GM23338 (cell line): ENCODE results near the gene FBLN2. TPM values are rescaled to one million over a fixed set of nuclear protein-coding genes. Genes with fewer than 3 reads are reported as not detected.

Experiments
- ATAC-seq: fragments of 200-7000 bp; cut with Tn5 transposase; 3 replicates; pipeline ENCODE4 v1.9.1; 2020
- DNase-seq: peaks from one replicate; pipeline ENCODE4 v3.0.0-alpha.2; 2015; ENCODE audit warnings: low spot score
- H2AFZ ChIP-seq: fragments of 200-600 bp; sonication (generic); 2 replicates; pipeline ENCODE4 v1.8.0; 2016; ENCODE audit warnings: antibody characterized with exemption, mild to moderate bottlenecking, moderate library complexity
- H3F3A ChIP-seq: fragments of 200-600 bp; sonication (generic); replicated peaks from 2 replicates; pipeline ENCODE4 v1.8.0; 2017; ENCODE audit warnings: antibody characterized with exemption, mixed run types, low read depth
- H3K27ac ChIP-seq: fragments of 200-600 bp; sonication (generic); 2 replicates; pipeline ENCODE4 v1.6.1; 2016; ENCODE audit warnings: low read depth
- H3K27me3 ChIP-seq: fragments of 200-600 bp; sonication (generic); 2 replicates; pipeline ENCODE4 v1.8.0; 2016; ENCODE audit warnings: mild to moderate bottlenecking, mixed run types, moderate library complexity; ENCODE audit not compliant: insufficient read depth
- H3K36me3 ChIP-seq: fragments of 200-600 bp; sonication (generic); 2 replicates; pipeline ENCODE4 v1.8.0; 2016; ENCODE audit warnings: mild to moderate bottlenecking; ENCODE audit not compliant: insufficient read depth
- H3K4me1 ChIP-seq: fragments of 200-600 bp; sonication (generic); 2 replicates; pipeline ENCODE4 v1.8.0; 2016; ENCODE audit warnings: mild to moderate bottlenecking, moderate library complexity; ENCODE audit not compliant: insufficient read depth
- H3K4me2 ChIP-seq: fragments of 200-600 bp; sonication (generic); 2 replicates; pipeline ENCODE4 v1.7.1; 2017; ENCODE audit warnings: mixed run types
- H3K4me3 ChIP-seq: fragments of 200-600 bp; sonication (generic); 2 replicates; pipeline ENCODE4 v1.6.1; 2016; ENCODE audit warnings: mixed run types
- H3K79me2 ChIP-seq: fragments of 200-600 bp; sonication (generic); replicated peaks from 2 replicates; pipeline ENCODE4 v1.8.0; 2017; ENCODE audit warnings: mild to moderate bottlenecking; ENCODE audit not compliant: insufficient read depth
- H3K9me2 ChIP-seq: fragments of 200-600 bp; sonication (generic); 2 replicates; pipeline ENCODE4 v1.8.0; 2017; ENCODE audit not compliant: insufficient read depth
- H4K20me1 ChIP-seq: fragments of 200-600 bp; sonication (generic); replicated peaks from 2 replicates; pipeline ENCODE4 v1.8.0; 2017; ENCODE audit warnings: mild to moderate bottlenecking; ENCODE audit not compliant: insufficient read depth
- H3K27ac Mint-ChIP-seq: 2 replicates; pipeline ENCODE4 v1.8.0; 2020; ENCODE audit warnings: inconsistent platforms, mild to moderate bottlenecking, moderate library complexity, mixed read lengths
- H3K27me3 Mint-ChIP-seq: 3 replicates; pipeline ENCODE4 v1.8.0; 2022; ENCODE audit warnings: low read depth, mild to moderate bottlenecking, moderate library complexity, mixed read lengths, inconsistent platforms; ENCODE audit not compliant: insufficient read depth, poor library complexity
- H3K36me3 Mint-ChIP-seq: 3 replicates; pipeline ENCODE4 v1.8.0; 2021; ENCODE audit warnings: low read depth, mild to moderate bottlenecking, inconsistent platforms, moderate library complexity, mixed read lengths
- H3K4me1 Mint-ChIP-seq: 3 replicates; pipeline ENCODE4 v1.8.0; 2020; ENCODE audit warnings: mild to moderate bottlenecking, inconsistent platforms, mixed read lengths
- H3K4me3 Mint-ChIP-seq: 3 replicates; pipeline ENCODE4 v1.8.0; 2021; ENCODE audit warnings: moderate library complexity, mild to moderate bottlenecking, inconsistent platforms, mixed read lengths
- H3K9me3 Mint-ChIP-seq: 3 replicates; pipeline ENCODE4 v1.8.0; 2020; ENCODE audit warnings: moderate library complexity, mild to moderate bottlenecking, inconsistent platforms, mixed read lengths
- CREB1 ChIP-seq: fragments of 250-450 bp; sonication (Bioruptor Pico); IDR thresholded peaks from 2 replicates; pipeline ENCODE4 v1.5.0; 2020; ENCODE audit warnings: low read depth, mild to moderate bottlenecking, moderate library complexity
- NANOG ChIP-seq: IDR thresholded peaks from 2 replicates; pipeline ENCODE4 v1.6.1; 2016; ENCODE audit warnings: antibody characterized with exemption, borderline replicate concordance
- ZNF114 ChIP-seq: fragments of 250-450 bp; sonication (Bioruptor Pico); IDR thresholded peaks from 2 replicates; pipeline ENCODE4 v1.5.0; 2020; ENCODE audit warnings: mild to moderate bottlenecking, moderate library complexity
- polyA plus RNA-seq: library from polyadenylated mRNA; unstranded; fragments of >200 nt; fragmentation: Nextera tagmentation; extraction: Ambion mirVana; gene quantifications from 2 replicates; pipeline ENCODE4 v1.2.1, GENCODE V29; 2016
- total RNA-seq: library from RNA; depleted of rRNA; stranded (reverse); fragments of >200 nt; shearing (Covaris generic); gene quantifications from 2 replicates; pipeline ENCODE4 v1.2.3, GENCODE V29; 2014
- TF ChIP-seq, protein P1 (sequence below): IDR thresholded peaks from 2 replicates; pipeline ENCODE4 v1.6.1; 2016; ENCODE audit warnings: antibody characterized with exemption
- TF ChIP-seq, protein P2 (sequence below): fragments of 250-450 bp; sonication (Bioruptor Pico); IDR thresholded peaks from 2 replicates; pipeline ENCODE4 v1.5.0; 2020; ENCODE audit warnings: mild to moderate bottlenecking, moderate library complexity
- TF ChIP-seq, protein P3 (sequence below), 2 experiments: fragments of 200-600 bp in 1 of 2; sonication (generic) in 1 of 2; conservative IDR thresholded peaks; 2 replicates each; pipeline versions ENCODE4 v1.5.1 to v1.6.1; 2016 to 2017; ENCODE audit warnings: antibody characterized with exemption in 2 of 2, low read depth in 2 of 2, mild to moderate bottlenecking in 2 of 2, moderate library complexity in 1 of 2

Gene FBLN2
- total and polyA plus RNA-seq, 2 experiments from 2014 or later: 18.8 to 26.8 TPM

DNA sequence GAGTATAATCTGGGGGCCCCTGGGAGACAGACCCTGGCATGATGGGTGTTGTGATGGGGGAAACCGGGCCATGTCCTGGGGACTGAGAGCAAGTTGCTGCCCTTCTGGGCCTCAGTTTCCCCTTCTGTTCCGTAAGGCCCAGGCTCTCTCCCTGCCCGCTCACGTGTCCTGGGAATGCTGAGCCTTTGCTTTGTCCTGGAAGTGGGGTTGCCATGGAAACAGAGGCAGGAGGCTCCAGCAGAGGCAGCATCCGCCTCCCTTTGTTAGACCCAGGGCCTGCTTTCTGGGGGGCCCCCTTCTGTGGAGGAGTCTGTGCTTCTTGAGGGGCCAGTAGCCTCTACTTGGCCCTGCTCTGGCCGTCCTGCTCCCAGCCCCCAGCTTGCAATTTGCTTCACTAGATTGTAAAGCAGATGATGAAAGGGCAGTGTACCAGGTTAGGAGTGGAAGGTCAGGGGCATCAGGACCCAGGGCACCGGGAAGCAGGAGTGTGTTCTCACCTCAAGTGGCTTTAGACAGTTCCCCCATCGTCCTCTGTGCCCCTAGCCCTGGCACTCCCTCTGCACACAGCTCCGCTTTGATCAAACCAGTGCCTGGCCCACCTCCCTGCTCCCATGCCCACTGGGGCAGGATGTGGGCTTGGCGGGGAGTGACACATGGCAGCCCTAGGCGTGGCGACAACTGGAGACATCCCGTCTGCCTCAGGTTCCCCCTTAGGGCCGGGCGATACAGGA is 105.6 kb downstream of the FBLN2 start:
- no peak overlapping the region for H3K27ac Mint-ChIP-seq
- no peaks in the 10 kb centered on the region for H3K4me1 ChIP-seq
- no peaks in the 10 kb centered on the region for H3F3A ChIP-seq
- peak overlapping the region; percentile 66; the same call in 1 of the 2 replicates for H2AFZ ChIP-seq
- peak overlapping the region; percentile 46; the same call in 1 of the 2 replicates for H3K4me3 ChIP-seq
- peak overlapping the region; percentile 79 for H3K4me2 ChIP-seq
- H3K4me1 Mint-ChIP-seq: peaks cover 19% of the 10 kb centered on the region
- peaks cover 33% of the 10 kb centered on the region for H3K27me3 ChIP-seq
- H3K36me3 ChIP-seq: no peaks in the 10 kb centered on the region
- no peak for ATAC-seq
- H3K9me3 Mint-ChIP-seq: no peaks in the 10 kb centered on the region; the same call in 2 of the 3 replicates
- peaks cover 37% of the 10 kb centered on the region for H3K27me3 Mint-ChIP-seq
- H3K79me2 ChIP-seq: no peaks in the 10 kb centered on the region
- no peaks in the 10 kb centered on the region for H3K9me2 ChIP-seq
- DNase-seq: peak; percentile 73
- H3K27ac ChIP-seq: no peak overlapping the region
- no peaks in the 10 kb centered on the region for H4K20me1 ChIP-seq
- TF ChIP-seq, protein P1, sequence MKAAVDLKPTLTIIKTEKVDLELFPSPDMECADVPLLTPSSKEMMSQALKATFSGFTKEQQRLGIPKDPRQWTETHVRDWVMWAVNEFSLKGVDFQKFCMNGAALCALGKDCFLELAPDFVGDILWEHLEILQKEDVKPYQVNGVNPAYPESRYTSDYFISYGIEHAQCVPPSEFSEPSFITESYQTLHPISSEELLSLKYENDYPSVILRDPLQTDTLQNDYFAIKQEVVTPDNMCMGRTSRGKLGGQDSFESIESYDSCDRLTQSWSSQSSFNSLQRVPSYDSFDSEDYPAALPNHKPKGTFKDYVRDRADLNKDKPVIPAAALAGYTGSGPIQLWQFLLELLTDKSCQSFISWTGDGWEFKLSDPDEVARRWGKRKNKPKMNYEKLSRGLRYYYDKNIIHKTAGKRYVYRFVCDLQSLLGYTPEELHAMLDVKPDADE: no peak
- TF ChIP-seq CREB1 (CRISPR knock-in tag) (no peak), NANOG (no peak), ZNF114 (no peak)
- TF ChIP-seq, protein P2, sequence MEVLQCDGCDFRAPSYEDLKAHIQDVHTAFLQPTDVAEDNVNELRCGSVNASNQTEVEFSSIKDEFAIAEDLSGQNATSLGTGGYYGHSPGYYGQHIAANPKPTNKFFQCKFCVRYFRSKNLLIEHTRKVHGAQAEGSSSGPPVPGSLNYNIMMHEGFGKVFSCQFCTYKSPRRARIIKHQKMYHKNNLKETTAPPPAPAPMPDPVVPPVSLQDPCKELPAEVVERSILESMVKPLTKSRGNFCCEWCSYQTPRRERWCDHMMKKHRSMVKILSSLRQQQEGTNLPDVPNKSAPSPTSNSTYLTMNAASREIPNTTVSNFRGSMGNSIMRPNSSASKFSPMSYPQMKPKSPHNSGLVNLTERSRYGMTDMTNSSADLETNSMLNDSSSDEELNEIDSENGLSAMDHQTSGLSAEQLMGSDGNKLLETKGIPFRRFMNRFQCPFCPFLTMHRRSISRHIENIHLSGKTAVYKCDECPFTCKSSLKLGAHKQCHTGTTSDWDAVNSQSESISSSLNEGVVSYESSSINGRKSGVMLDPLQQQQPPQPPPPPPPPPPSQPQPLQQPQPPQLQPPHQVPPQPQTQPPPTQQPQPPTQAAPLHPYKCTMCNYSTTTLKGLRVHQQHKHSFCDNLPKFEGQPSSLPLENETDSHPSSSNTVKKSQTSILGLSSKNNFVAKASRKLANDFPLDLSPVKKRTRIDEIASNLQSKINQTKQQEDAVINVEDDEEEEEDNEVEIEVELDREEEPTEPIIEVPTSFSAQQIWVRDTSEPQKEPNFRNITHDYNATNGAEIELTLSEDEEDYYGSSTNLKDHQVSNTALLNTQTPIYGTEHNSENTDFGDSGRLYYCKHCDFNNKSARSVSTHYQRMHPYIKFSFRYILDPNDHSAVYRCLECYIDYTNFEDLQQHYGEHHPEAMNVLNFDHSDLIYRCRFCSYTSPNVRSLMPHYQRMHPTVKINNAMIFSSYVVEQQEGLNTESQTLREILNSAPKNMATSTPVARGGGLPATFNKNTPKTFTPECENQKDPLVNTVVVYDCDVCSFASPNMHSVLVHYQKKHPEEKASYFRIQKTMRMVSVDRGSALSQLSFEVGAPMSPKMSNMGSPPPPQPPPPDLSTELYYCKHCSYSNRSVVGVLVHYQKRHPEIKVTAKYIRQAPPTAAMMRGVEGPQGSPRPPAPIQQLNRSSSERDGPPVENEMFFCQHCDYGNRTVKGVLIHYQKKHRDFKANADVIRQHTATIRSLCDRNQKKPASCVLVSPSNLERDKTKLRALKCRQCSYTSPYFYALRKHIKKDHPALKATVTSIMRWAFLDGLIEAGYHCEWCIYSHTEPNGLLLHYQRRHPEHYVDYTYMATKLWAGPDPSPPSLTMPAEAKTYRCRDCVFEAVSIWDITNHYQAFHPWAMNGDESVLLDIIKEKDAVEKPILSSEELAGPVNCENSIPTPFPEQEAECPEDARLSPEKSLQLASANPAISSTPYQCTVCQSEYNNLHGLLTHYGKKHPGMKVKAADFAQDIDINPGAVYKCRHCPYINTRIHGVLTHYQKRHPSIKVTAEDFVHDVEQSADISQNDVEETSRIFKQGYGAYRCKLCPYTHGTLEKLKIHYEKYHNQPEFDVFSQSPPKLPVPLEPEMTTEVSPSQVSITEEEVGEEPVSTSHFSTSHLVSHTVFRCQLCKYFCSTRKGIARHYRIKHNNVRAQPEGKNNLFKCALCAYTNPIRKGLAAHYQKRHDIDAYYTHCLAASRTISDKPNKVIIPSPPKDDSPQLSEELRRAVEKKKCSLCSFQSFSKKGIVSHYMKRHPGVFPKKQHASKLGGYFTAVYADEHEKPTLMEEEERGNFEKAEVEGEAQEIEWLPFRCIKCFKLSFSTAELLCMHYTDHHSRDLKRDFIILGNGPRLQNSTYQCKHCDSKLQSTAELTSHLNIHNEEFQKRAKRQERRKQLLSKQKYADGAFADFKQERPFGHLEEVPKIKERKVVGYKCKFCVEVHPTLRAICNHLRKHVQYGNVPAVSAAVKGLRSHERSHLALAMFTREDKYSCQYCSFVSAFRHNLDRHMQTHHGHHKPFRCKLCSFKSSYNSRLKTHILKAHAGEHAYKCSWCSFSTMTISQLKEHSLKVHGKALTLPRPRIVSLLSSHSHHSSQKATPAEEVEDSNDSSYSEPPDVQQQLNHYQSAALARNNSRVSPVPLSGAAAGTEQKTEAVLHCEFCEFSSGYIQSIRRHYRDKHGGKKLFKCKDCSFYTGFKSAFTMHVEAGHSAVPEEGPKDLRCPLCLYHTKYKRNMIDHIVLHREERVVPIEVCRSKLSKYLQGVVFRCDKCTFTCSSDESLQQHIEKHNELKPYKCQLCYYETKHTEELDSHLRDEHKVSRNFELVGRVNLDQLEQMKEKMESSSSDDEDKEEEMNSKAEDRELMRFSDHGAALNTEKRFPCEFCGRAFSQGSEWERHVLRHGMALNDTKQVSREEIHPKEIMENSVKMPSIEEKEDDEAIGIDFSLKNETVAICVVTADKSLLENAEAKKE (CRISPR knock-in tag): no peak
- TF ChIP-seq, protein P3, sequence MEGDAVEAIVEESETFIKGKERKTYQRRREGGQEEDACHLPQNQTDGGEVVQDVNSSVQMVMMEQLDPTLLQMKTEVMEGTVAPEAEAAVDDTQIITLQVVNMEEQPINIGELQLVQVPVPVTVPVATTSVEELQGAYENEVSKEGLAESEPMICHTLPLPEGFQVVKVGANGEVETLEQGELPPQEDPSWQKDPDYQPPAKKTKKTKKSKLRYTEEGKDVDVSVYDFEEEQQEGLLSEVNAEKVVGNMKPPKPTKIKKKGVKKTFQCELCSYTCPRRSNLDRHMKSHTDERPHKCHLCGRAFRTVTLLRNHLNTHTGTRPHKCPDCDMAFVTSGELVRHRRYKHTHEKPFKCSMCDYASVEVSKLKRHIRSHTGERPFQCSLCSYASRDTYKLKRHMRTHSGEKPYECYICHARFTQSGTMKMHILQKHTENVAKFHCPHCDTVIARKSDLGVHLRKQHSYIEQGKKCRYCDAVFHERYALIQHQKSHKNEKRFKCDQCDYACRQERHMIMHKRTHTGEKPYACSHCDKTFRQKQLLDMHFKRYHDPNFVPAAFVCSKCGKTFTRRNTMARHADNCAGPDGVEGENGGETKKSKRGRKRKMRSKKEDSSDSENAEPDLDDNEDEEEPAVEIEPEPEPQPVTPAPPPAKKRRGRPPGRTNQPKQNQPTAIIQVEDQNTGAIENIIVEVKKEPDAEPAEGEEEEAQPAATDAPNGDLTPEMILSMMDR (conservative IDR thresholded peaks at IDR 0.05; ENCODE audit: low read depth in 2 of 2): no peak
- no peaks in the 10 kb centered on the region; the same call in 2 of the 3 replicates for H3K36me3 Mint-ChIP-seq
- no peak overlapping the region; the same call in 2 of the 3 replicates for H3K4me3 Mint-ChIP-seq
